Body of pancreas (tissue), 4 donors: ENCODE data around the gene PARP4.

ENCODE experiments used
- POLR2A ChIP-seq, 3 donors: fragments of 450-650 bp; IDR thresholded peaks; one replicate each; pipeline ENCODE4 v1.6.1; 2016; ENCODE audit warnings: antibody characterized with exemption in 3 of 3, mild to moderate bottlenecking in 2 of 3
- TF ChIP-seq, protein P1 (sequence below), 7 experiments: fragments of 450-650 bp in 4 of 7; fragments of 200-600 bp in 3 of 7; sonication (generic) in 3 of 7; IDR thresholded peaks; one replicate each; pipeline ENCODE4 v1.5.1; 2016 to 2019; ENCODE audit warnings: antibody characterized with exemption in 7 of 7

DNA sequence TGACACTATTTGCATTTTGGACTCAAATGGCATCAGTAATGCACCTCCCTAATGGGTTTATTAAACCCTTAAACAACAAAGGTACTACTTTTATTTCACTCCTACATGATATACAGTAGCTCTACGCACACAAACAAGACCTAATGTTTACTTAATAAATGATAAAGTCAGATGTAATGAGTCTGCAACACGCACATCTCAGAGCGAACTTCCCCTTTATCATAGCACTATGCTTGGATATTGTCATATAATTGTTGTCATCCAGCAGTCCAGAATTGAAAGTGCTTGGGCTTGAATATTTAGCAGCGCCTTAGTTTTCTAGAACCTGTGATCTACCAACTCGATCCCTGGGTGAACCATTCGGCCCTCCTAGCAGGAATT, 772 bp downstream of the PARP4 start:
- TF ChIP-seq, protein P1, sequence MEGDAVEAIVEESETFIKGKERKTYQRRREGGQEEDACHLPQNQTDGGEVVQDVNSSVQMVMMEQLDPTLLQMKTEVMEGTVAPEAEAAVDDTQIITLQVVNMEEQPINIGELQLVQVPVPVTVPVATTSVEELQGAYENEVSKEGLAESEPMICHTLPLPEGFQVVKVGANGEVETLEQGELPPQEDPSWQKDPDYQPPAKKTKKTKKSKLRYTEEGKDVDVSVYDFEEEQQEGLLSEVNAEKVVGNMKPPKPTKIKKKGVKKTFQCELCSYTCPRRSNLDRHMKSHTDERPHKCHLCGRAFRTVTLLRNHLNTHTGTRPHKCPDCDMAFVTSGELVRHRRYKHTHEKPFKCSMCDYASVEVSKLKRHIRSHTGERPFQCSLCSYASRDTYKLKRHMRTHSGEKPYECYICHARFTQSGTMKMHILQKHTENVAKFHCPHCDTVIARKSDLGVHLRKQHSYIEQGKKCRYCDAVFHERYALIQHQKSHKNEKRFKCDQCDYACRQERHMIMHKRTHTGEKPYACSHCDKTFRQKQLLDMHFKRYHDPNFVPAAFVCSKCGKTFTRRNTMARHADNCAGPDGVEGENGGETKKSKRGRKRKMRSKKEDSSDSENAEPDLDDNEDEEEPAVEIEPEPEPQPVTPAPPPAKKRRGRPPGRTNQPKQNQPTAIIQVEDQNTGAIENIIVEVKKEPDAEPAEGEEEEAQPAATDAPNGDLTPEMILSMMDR (IDR thresholded peaks at IDR 0.05), result no peak
- TF ChIP-seq POLR2A (IDR thresholded peaks at IDR 0.05), result no peak
